GM19238 (cell line): ENCODE results near the gene CNOT9.

Experiments
- DNase-seq: peaks from one replicate; pipeline ENCODE4 v3.0.0; 2011; ENCODE audit warnings: low spot score; ENCODE audit not compliant: insufficient read length

Gene CNOT9

GRCh38 chr2:218577482-218578220 is 9.0 kb downstream of the CNOT9 start:
- no peak for DNase-seq

DNA sequence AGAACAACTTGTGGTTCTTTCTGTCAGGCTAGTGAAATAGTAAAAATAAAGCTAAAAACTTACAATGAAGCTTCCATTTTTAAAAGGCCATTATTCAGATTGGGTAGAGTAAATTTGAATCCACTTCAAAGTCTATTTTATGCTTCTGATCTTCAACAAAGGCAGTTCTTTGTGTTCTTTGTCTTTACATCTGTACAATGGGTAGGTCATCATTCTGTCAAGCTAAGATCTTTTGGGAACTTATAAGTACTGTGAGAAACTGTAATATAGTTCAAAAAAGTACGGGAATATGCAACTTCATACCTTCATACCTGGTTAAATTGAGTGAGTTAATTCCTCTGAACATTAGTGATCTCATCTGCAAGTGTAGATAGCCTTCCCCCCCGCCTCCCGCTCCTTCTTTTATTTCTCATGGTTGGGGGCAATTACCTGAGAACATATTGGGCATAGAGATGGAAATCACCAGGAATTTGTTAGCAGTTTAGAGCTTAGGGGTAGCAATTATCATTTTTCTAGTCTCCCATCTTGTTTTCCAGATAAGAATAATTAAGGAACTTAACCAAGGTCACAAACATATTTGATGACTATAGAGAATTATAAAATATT is 9.7 kb downstream of the CNOT9 start:
- no peak for DNase-seq

- DNase-seq: no peak
These were observed 13.4 kb downstream of the CNOT9 start for GRCh38 chr2:218582076-218582475.

GRCh38 chr2:218583983-218584850 is 15.6 kb downstream of the CNOT9 start:
- DNase-seq: no peak

DNA sequence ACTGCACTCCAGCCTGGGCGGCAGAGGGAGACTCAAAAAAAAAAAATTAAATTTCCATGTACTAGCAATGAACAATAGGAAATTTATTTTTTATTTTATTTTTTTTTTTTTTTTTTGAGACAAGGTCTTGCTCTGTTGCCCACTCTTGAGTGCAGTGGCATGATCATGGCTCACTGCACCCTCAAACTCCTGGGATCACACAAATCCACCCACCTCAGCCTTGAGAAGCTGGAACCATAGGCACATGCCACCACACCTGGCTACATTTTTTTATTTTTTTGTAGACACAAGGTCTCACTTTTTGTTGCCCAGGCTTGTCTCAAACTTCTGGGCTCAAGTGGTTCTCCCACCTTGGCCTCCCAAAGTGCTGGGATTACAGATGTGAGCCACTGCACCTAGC is 16.9 kb downstream of the CNOT9 start:
- no peak for DNase-seq

DNA sequence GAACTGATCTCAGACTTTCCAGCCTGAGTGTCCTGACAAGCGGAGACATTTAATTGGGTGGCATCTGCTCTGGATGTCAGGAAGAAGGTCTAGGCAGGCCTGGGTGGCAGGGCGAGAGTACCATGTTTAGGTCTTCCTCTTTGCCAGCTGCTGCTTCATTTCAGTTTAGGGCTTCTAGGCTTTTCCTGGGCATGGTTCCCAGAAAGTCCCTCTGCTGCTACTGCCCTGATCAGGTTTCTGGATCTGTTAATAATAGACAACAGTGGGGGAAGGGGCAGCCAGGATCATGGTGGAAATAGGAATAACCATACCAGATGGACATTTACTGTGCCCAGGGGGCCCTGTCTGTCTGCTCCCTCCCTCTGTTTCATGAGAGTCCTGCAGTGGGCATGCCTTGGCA is 36.8 kb downstream of the CNOT9 start:
- no peak for DNase-seq

GRCh38 chr2:218607436-218608115 is 38.9 kb downstream of the CNOT9 start, which contains the start of gene PLCD4:
Gene PLCD4, plus strand, starts transcription at chr2:218607899. Its CDS starts 7,841 bp downstream, at chr2:218615740.
- DNase-seq: no peak

DNA sequence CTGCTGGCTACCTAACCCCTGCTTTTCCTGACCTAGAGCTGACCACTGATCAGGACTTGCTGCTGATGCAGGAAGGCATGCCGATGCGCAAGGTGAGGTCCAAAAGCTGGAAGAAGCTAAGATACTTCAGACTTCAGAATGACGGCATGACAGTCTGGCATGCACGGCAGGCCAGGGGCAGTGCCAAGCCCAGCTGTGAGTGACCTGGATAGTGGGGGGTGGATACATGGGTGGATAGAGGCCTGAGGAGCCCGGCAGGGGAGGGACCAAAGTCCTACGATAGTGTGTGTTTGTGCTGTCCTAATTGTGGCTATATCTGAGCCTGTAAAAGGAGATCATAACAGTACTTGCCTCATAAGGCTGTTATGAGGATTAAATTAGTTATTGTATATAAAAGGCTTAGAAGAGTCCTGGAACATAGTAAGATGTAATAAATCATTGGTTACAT is 47.3 kb downstream of the CNOT9 start:
- no peak for DNase-seq

DNA sequence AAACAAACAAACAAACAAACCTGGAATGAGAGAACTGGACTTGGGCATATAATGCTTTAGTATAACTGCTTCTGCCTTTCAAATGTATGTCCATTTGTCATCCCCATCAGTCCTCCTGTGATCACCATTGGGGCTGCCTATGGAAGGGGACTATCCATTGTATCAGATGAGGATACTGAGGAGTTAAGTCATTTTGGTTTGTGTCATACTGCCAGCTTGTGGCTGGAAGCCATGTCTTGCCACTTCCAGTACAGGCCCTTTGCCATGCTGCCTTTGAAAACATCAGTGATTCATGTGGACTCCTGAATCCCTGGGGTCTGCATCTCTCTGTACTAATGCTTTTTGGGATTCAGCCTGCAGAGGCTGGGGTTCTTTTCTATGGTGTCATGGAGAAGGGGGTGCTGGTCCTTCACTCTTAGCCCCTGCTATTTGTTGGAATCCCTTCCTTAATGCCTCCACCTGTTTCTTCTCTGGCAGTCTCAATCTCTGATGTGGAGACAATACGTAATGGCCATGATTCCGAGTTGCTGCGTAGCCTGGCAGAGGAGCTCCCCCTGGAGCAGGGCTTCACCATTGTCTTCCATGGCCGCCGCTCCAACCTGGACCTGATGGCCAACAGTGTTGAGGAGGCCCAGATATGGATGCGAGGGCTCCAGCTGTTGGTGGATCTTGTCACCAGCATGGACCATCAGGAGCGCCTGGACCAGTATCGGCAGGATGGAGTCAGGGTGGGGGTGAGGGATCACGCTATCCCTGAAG is 49.6 kb downstream of the CNOT9 start:
- DNase-seq: no peak

DNA sequence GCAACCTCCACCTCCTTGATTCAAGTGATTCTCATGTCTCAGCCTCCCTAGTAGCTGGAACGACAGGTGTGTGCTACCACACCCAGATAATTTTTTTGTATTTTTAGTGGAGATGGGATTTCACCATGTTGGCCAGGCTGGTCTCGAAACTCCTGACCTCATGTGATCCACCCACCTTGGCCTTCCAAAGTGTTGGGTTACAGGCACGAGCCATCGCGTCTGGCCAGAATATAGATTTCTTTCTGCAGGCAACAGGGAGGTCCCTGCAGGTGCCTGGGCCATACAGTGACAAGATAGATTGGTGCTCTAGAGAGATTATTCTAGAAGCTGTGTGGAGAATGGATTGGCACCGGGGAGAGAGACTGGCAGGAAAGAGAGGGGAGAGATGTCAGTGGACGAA is 52.4 kb downstream of the CNOT9 start:
- DNase-seq: no peak

DNA sequence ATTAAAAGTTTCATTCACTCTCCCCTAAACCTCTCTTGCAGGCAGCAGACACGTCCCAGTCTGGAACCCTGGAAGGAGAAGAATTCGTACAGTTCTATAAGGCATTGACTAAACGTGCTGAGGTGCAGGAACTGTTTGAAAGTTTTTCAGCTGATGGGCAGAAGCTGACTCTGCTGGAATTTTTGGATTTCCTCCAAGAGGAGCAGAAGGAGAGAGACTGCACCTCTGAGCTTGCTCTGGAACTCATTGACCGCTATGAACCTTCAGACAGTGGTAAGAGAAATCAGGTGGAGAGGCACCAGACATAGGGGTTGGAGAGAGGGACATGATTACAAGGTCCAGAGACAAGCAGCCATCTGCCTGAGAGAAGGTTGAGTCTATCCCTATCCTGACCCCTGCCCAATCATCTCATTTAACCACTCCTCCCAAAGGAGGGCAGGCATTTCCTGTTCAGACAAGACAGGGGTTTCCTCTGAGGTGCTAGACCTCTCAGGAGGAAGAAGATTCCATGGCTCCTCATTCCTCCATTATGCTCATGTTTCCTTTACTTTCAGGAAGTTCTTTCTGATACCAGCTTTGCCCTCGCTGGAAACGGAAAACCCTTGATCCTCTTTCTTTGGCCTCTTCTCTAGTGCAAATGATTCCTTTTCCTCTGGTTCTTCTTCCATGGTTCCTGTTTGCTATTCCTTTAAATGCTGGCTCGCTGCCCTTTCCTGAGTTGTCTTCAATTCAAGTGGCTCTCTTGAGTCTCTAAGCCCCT is 54.1 kb downstream of the CNOT9 start:
- DNase-seq: no peak

- DNase-seq: no peak
These were observed 54.7 kb downstream of the CNOT9 start for GRCh38 chr2:218623366-218623705.

- DNase-seq: no peak
These were observed 57.7 kb downstream of the CNOT9 start for GRCh38 chr2:218626369-218626768.

DNA sequence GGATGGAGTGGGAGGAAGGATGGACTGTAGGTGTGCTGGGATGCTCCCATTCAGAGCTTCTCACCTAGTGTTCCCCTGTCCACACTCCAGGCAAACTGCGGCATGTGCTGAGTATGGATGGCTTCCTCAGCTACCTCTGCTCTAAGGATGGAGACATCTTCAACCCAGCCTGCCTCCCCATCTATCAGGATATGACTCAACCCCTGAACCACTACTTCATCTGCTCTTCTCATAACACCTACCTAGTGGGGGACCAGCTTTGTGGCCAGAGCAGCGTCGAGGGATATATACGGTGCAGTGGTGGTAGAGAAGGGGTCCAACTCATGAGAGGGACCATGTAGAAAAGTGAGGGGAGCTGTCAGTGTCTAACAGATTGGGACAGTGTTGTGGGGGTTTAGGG is 59.3 kb downstream of the CNOT9 start:
- DNase-seq: no peak

- DNase-seq: no peak
These were observed 63.2 kb downstream of the CNOT9 start for GRCh38 chr2:218631837-218632236.

DNA sequence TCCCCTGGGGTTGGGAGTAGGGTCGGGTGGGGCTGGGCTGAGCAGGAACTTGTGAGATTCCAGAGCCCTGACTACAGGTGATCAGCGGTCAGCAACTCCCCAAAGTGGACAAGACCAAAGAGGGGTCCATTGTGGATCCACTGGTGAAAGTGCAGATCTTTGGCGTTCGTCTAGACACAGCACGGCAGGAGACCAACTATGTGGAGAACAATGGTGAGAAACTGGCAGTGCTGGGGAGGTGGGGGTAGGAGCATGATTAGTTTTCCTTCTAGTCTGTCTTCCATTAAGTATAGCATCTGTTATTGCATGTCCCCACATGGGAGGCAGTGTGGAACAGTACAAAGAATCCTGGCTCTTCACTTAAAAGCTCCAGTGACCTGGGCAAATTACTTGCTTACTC is 67.1 kb downstream of the CNOT9 start:
- no peak for DNase-seq

DNA sequence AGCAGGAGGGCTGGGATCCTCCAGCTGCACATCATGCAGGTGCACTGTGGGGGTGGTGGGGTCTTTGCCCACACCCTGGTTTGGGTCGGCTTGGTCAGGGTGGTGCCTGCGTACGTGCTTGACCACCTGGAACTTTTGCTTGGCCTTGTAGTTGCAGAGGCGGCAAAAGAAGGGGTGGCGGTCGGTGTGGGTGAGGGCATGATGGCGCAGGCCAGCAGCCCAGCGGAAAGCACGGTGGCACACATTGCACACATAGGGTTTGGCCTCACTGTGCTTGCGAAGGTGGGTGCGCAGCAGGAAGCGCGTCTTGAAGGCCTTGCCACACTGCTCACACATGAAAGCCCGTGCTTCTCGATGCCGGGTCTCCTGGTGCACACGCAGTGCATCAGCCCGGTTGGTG is 69.7 kb downstream of the CNOT9 start:
- DNase-seq: no peak

- no peak for DNase-seq
These were observed 73.5 kb downstream of the CNOT9 start for GRCh38 chr2:218642121-218642656.

DNA sequence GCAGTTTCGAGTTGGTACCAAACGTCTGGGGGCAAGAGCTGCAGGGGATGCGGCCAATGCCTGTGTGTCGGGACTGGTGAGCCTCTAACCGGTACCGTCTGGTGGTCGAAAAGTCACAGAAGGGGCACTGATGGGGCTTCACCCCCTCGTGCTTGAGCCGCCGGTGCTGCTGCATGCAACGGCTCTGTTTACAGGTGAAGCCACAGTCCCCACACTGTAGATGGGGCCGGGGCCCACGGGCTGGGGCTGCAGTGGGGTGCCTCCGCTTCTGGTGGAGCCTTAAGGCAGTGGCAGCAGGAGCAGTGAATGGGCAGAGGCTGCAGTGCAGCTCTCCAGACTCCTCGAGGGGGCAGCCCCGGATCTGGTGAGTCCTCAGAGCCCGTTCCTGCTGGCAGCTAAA is 74.1 kb downstream of the CNOT9 start:
- DNase-seq: no peak

DNA sequence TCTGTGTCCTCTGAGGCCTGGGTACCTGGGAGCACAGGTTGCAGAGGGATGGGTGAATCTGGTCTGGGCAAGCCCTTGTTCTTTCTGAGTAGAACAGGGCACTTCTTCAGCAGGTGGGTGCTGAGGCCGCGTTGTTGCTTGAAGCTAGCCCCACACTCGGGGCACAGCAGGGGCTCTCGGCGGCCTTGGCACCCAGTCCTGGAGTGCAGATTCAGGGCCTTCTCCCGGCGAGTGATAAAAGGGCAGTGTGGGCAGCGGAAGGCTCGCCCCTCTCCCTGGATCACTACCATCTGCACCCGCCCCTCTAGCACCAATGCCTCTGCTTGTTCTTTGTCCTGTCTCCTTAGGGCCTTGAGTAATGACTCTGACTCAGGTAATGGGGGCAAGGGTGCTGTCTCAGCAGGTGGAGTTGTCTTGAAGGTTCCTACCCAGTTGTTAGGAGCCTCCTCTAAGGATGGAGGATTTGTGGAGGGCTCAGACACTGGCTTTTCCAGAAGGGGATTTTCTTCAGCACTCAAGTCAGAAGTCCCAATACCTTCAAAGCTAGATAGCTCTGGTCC is 75.2 kb downstream of the CNOT9 start:
- no peak for DNase-seq
